Uterus (tissue), 4 donors: ENCODE measurements around the gene TOP1. TPM values are rescaled to one million over a fixed set of nuclear protein-coding genes. Genes with fewer than 3 reads are reported as not detected.
"Not testable (repeated sequence)": the region's sequence is repeated elsewhere in the genome, so short reads cannot be mapped to it uniquely, and the experiment has no call there.

Experiments used
- DNase-seq, 2 donors: peaks; one replicate each; pipeline ENCODE4 v3.0.0-alpha.2; 2019 to 2020
- H3K27ac ChIP-seq, 2 donors: fragments of 200-600 bp; sonication (generic); 1 replicate in 1 of 2; 2 replicates in 1 of 2; pipeline ENCODE4 v1.5.1; 2016 to 2018
- H3K27me3 ChIP-seq, 2 donors: fragments of 200-600 bp; sonication (generic); one replicate each; pipeline ENCODE4 v1.5.1; 2018 to 2019; ENCODE audit warnings: control low read depth in 1 of 2
- H3K36me3 ChIP-seq, 2 donors: fragments of 200-600 bp; sonication (generic); one replicate each; pipeline ENCODE4 v1.5.1; 2019; ENCODE audit warnings: control low read depth in 1 of 2
- H3K4me1 ChIP-seq, 2 donors: fragments of 200-600 bp; sonication (generic); one replicate each; pipeline ENCODE4 v1.5.1; 2018 to 2019; ENCODE audit warnings: control low read depth in 1 of 2
- H3K4me3 ChIP-seq, 2 donors: fragments of 200-600 bp; sonication (generic); 1 replicate in 1 of 2; 2 replicates in 1 of 2; pipeline ENCODE4 v1.5.1; 2018 to 2019; ENCODE audit warnings: mild to moderate bottlenecking in 1 of 2
- H3K9me3 ChIP-seq, 2 donors: fragments of 200-600 bp; sonication (generic); one replicate each; pipeline ENCODE4 v1.5.1; 2019; ENCODE audit warnings: control low read depth in 1 of 2
- CTCF ChIP-seq, 4 experiments: fragments of 200-600 bp in 2 of 4; fragments of 450-650 bp in 2 of 4; sonication (generic) in 2 of 4; IDR thresholded peaks; one replicate each; pipeline ENCODE4 v1.5.1; 2016 to 2019; ENCODE audit warnings: antibody characterized with exemption in 4 of 4, mild to moderate bottlenecking in 2 of 4, moderate library complexity in 1 of 4
- POLR2A ChIP-seq, 2 donors: fragments of 450-650 bp; IDR thresholded peaks; one replicate each; pipeline ENCODE4 v1.6.1; 2016; ENCODE audit warnings: antibody characterized with exemption in 2 of 2, mild to moderate bottlenecking in 1 of 2, moderate library complexity in 1 of 2
- intact Hi-C: fragments of 100-400 bp; cut with DNase I; formaldehyde crosslinking; loops from one replicate; pipeline ENCODE4 v1.15.1; 2023; ENCODE audit warnings: low total_unique reads
- total RNA-seq, 4 donors: library from RNA; depleted of rRNA in 3 of 4; stranded (reverse); fragments of >200 nt in 3 of 4; gene quantifications; one replicate each; pipeline versions ENCODE4 v1.1.0 to v1.2.4, GENCODE V29; 2014 to 2023
- donor health status: DM: yes; HTN: yes; CAD: no.

The TOP1 gene
- total RNA-seq, 4 donors from 2014 or later, result 20.5 to 47.1 (median 35.4) TPM

- TF ChIP-seq CTCF (IDR thresholded peaks at IDR 0.05) (no peak), POLR2A (IDR thresholded peaks at IDR 0.05) (no peak)
- H3K27me3 ChIP-seq, result no peaks in the 10 kb centered on the region
- no peak overlapping the region for H3K4me3 ChIP-seq
- no peaks in the 10 kb centered on the region for H3K4me1 ChIP-seq
- H3K9me3 ChIP-seq, result no peaks in the 10 kb centered on the region
- no peak overlapping the region for H3K27ac ChIP-seq
- H3K36me3 ChIP-seq, result no peaks in the 10 kb centered on the region
- no peak for DNase-seq
- intact Hi-C loops, result no loop called here
Measured at GRCh38 chr20:41110930-41111577, 82.4 kb downstream of the TOP1 start.

- Histone ChIP-seq H3K36me3 (no peaks in the 10 kb centered on the region), H3K4me3 (no peak overlapping the region), H3K9me3 (no peaks in the 10 kb centered on the region), H3K27ac (no peak overlapping the region), H3K4me1 (no peaks in the 10 kb centered on the region), H3K27me3 (no peaks in the 10 kb centered on the region)
- intact Hi-C loops, result no loop called here
- no peak for DNase-seq
- no peak for TF ChIP-seq POLR2A (IDR thresholded peaks at IDR 0.05)
- TF ChIP-seq CTCF (IDR thresholded peaks at IDR 0.05), result no peak
Measured at GRCh38 chr20:41111578-41111951, 82.9 kb downstream of the TOP1 start.

- intact Hi-C loops, result no loop called here
Measured at GRCh38 chr20:41116282-41116956, 87.8 kb downstream of the TOP1 start.

GRCh38 chr20:41118159-41118558 is 89.5 kb downstream of the TOP1 start:
- H3K9me3 ChIP-seq, intact Hi-C loops, H3K36me3 ChIP-seq, H3K27ac ChIP-seq, H3K4me3 ChIP-seq, H3K4me1 ChIP-seq, DNase-seq, H3K27me3 ChIP-seq: not testable (repeated sequence)

More at GRCh38 chr20:41116282-41116956, 87.8 kb downstream of the TOP1 start:
- DNase-seq, result no peak
- Histone ChIP-seq H3K27ac (no peak overlapping the region), H3K27me3 (no peaks in the 10 kb centered on the region), H3K4me3 (no peak overlapping the region), H3K9me3 (no peaks in the 10 kb centered on the region), H3K36me3 (no peaks in the 10 kb centered on the region), H3K4me1 (no peaks in the 10 kb centered on the region)
- TF ChIP-seq POLR2A (IDR thresholded peaks at IDR 0.05) (no peak), CTCF (IDR thresholded peaks at IDR 0.05) (no peak)

- intact Hi-C loops, result no loop called here
- no peaks in the 10 kb centered on the region for H3K36me3 ChIP-seq
- TF ChIP-seq CTCF (IDR thresholded peaks at IDR 0.05) (no peak), POLR2A (IDR thresholded peaks at IDR 0.05) (no peak)
Measured at GRCh38 chr20:41118632-41119031, 90.0 kb downstream of the TOP1 start.

More at GRCh38 chr20:41118632-41119031, 90.0 kb downstream of the TOP1 start:
- Histone ChIP-seq H3K4me3 (no peak overlapping the region), H3K4me1 (no peaks in the 10 kb centered on the region), H3K27me3 (no peaks in the 10 kb centered on the region), H3K9me3 (no peaks in the 10 kb centered on the region), H3K27ac (no peak overlapping the region)
- DNase-seq, result no peak
